ENCODE data around the gene ATAT1. TPM values are rescaled to one million over a fixed set of nuclear protein-coding genes. Genes with fewer than 3 reads are reported as not detected.

ATAT1 gene
- total RNA-seq, 1 experiment from 2014 or later, result 15.8 TPM

DNA sequence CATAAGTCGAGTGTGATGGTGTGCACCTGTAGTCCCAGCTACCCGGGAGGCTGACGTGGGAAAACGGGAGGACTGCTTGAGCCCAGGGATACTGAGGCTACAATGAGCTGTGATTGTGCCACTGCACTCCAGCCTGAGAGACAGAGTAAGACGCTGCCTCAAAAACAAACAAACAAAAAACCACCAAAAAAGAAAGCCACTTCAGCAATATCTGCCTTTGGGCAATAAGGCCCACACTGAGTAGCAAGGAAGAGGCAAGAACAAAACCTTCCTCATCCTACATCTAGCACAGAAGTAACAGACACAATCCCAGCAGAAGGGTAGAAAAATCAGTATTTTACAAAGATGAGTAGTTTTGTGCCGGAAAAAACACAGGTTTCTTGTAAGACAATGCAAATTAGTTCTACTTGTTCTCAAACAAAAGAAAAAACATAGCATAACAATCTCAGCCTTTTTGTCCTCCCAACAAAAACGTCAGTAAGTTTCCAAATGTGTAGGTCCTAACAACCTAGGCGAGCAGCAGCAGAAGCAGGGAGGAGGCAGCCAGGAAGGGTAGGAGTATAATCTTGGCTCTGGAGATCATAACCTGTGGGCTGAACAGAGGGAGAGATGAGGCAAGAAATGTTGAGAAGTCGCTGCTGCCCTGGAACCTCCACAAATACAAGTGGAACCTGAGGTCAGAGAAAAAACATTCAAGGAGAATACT, 15.4 kb upstream of the ATAT1 start:
- Histone ChIP-seq H3K4me3 (ENCODE audit: low read depth in 2 of 2, low read length in 2 of 2) (no peak overlapping the region), H3K36me3 (ENCODE audit: control insufficient read depth, insufficient read depth, low read length) (peaks cover 27% of the 10 kb centered on the region), H3K4me1 (ENCODE audit: control insufficient read depth, insufficient read depth, low read length) (peaks cover 32% of the 10 kb centered on the region), H3K27me3 (ENCODE audit: control insufficient read depth, insufficient read depth, low read length) (no peaks in the 10 kb centered on the region), H3K27ac (ENCODE audit: low read length) (no peak overlapping the region), H3K9me3 (ENCODE audit: control insufficient read depth, insufficient read depth, low read depth, low read length) (no peaks in the 10 kb centered on the region)
- ChIA-PET POLR2A (interaction anchor here (0.6 to 1.5 kb wide), 4 partner anchors 10 to 15 kb away, joined by 3 to 4 read pairs (median 3); no protein-coding TSS in a partner anchor), CTCF (no interaction called here)
- TF ChIP-seq, protein P1, sequence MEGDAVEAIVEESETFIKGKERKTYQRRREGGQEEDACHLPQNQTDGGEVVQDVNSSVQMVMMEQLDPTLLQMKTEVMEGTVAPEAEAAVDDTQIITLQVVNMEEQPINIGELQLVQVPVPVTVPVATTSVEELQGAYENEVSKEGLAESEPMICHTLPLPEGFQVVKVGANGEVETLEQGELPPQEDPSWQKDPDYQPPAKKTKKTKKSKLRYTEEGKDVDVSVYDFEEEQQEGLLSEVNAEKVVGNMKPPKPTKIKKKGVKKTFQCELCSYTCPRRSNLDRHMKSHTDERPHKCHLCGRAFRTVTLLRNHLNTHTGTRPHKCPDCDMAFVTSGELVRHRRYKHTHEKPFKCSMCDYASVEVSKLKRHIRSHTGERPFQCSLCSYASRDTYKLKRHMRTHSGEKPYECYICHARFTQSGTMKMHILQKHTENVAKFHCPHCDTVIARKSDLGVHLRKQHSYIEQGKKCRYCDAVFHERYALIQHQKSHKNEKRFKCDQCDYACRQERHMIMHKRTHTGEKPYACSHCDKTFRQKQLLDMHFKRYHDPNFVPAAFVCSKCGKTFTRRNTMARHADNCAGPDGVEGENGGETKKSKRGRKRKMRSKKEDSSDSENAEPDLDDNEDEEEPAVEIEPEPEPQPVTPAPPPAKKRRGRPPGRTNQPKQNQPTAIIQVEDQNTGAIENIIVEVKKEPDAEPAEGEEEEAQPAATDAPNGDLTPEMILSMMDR (IDR thresholded peaks at IDR 0.05), result no peak
- in situ Hi-C loops (cut with HindIII; ENCODE audit: low pct_unique_long_range_greater_than_20kb, low sequenced_read_pairs), result no loop called here
- no TSS peak for BruUV-seq (replicated peaks)
- no peak for DNase-seq (ENCODE audit: low read depth, low spot score)
- intact Hi-C loops (cut with micrococcal nuclease; ENCODE audit: unreplicated experiment), result no loop called here
- no peak for ATAC-seq

DNA sequence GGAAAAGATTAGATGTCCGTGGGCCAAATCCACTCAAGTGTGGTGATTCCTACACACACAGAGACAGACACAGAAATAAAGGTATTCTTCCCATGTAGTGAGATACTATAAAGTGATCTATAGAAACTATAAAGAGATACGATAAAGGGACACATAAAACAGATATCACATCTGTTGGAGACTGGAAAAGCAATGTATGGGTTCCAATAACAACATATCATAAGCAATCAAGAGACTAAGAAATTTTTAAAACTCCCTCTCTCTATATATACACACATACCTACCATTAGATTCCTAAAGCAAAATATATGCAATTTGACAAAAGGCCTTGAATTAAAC, 14.8 kb upstream of the ATAT1 start:
- ATAC-seq, result no peak
- no peak for DNase-seq (ENCODE audit: low read depth, low spot score)
- ChIA-PET POLR2A (interaction anchor here (1.5 kb wide), 1 partner anchor 11 kb away, joined by 4 read pairs; no protein-coding TSS in a partner anchor), CTCF (no interaction called here)
- no TSS peak for BruUV-seq (replicated peaks)
- H3K9me3 ChIP-seq (ENCODE audit: control insufficient read depth, insufficient read depth, low read depth, low read length), result no peaks in the 10 kb centered on the region
- no peak overlapping the region for H3K4me3 ChIP-seq (ENCODE audit: low read depth in 2 of 2, low read length in 2 of 2)
- H3K36me3 ChIP-seq (ENCODE audit: control insufficient read depth, insufficient read depth, low read length), result peaks cover 28% of the 10 kb centered on the region
- TF ChIP-seq POLR2AphosphoS5 (IDR thresholded peaks at IDR 0.05; ENCODE audit: low read depth, low read length), result peak; percentile 58
- TF ChIP-seq, protein P2, sequence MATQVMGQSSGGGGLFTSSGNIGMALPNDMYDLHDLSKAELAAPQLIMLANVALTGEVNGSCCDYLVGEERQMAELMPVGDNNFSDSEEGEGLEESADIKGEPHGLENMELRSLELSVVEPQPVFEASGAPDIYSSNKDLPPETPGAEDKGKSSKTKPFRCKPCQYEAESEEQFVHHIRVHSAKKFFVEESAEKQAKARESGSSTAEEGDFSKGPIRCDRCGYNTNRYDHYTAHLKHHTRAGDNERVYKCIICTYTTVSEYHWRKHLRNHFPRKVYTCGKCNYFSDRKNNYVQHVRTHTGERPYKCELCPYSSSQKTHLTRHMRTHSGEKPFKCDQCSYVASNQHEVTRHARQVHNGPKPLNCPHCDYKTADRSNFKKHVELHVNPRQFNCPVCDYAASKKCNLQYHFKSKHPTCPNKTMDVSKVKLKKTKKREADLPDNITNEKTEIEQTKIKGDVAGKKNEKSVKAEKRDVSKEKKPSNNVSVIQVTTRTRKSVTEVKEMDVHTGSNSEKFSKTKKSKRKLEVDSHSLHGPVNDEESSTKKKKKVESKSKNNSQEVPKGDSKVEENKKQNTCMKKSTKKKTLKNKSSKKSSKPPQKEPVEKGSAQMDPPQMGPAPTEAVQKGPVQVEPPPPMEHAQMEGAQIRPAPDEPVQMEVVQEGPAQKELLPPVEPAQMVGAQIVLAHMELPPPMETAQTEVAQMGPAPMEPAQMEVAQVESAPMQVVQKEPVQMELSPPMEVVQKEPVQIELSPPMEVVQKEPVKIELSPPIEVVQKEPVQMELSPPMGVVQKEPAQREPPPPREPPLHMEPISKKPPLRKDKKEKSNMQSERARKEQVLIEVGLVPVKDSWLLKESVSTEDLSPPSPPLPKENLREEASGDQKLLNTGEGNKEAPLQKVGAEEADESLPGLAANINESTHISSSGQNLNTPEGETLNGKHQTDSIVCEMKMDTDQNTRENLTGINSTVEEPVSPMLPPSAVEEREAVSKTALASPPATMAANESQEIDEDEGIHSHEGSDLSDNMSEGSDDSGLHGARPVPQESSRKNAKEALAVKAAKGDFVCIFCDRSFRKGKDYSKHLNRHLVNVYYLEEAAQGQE (IDR thresholded peaks at IDR 0.05; ENCODE audit: insufficient read depth in 1 of 2, low read depth in 2 of 2, low read length in 1 of 2), result no peak
- peaks cover 32% of the 10 kb centered on the region for H3K4me1 ChIP-seq (ENCODE audit: control insufficient read depth, insufficient read depth, low read length)
- H3K27ac ChIP-seq (ENCODE audit: low read length), result no peak overlapping the region
- intact Hi-C loops (cut with micrococcal nuclease; ENCODE audit: unreplicated experiment), result no loop called here
- in situ Hi-C loops (cut with HindIII; ENCODE audit: low pct_unique_long_range_greater_than_20kb, low sequenced_read_pairs), result no loop called here
- H3K27me3 ChIP-seq (ENCODE audit: control insufficient read depth, insufficient read depth, low read length), result no peaks in the 10 kb centered on the region

DNA sequence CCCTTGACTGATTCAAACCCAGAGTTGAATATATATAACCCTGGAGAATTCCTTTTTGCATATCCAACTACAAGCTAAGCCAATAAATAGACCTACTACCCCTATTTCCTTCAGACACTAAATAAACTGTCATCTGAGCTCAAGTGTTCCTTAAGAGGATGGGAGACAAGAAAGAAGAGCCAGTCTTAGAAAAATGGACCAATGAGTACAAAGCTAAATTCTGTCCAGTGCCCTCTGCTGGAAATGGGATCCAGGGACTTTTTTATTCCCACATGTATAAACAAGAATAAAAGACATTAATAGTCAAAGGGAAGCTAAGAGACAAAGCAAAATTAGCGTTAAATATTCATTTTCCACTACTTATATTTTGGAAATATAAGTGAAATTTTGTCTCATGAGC, 14.5 kb upstream of the ATAT1 start:
- ChIA-PET POLR2A (interaction anchor here (1.5 kb wide), 2 partner anchors 11 to 14 kb away, joined by 4 to 8 read pairs; no protein-coding TSS in a partner anchor), CTCF (interaction anchor here (0.9 kb wide), 1 partner anchor 131 kb away, joined by 5 read pairs; no protein-coding TSS in a partner anchor)
- DNase-seq (ENCODE audit: low read depth, low spot score) (no peak), ATAC-seq (no peak)
- no peaks in the 10 kb centered on the region for H3K9me3 ChIP-seq (ENCODE audit: control insufficient read depth, insufficient read depth, low read depth, low read length)
- TF ChIP-seq, protein P2 (IDR thresholded peaks at IDR 0.05; ENCODE audit: insufficient read depth in 1 of 2, low read depth in 2 of 2, low read length in 1 of 2), result no peak
- TF ChIP-seq POLR2AphosphoS5 (IDR thresholded peaks at IDR 0.05; ENCODE audit: low read depth, low read length), result peak; percentile 38; the same call in 1 of the 2 replicates
- TF ChIP-seq, protein P1 (IDR thresholded peaks at IDR 0.05), result peak; percentile 55; the same call in 1 of the 2 replicates
- in situ Hi-C loops (cut with HindIII; ENCODE audit: low pct_unique_long_range_greater_than_20kb, low sequenced_read_pairs), result no loop called here
- no peak overlapping the region for H3K27ac ChIP-seq (ENCODE audit: low read length)
- no peaks in the 10 kb centered on the region for H3K27me3 ChIP-seq (ENCODE audit: control insufficient read depth, insufficient read depth, low read length)
- no TSS peak for BruUV-seq (replicated peaks)
- no peak overlapping the region for H3K4me3 ChIP-seq (ENCODE audit: low read depth in 2 of 2, low read length in 2 of 2)
- peaks cover 32% of the 10 kb centered on the region for H3K4me1 ChIP-seq (ENCODE audit: control insufficient read depth, insufficient read depth, low read length)
- peaks cover 26% of the 10 kb centered on the region for H3K36me3 ChIP-seq (ENCODE audit: control insufficient read depth, insufficient read depth, low read length)
- intact Hi-C loops (cut with micrococcal nuclease; ENCODE audit: unreplicated experiment), result no loop called here

All from Panc1 (cell line).